Lower leg skin (tissue), 3 donors: ENCODE results near the gene APCDD1.

Experiments
- CTCF ChIP-seq, 3 donors: fragments of 450-650 bp; IDR thresholded peaks; one replicate each; pipeline ENCODE4 v1.5.1; 2016; ENCODE audit warnings: antibody characterized with exemption in 3 of 3, mild to moderate bottlenecking in 3 of 3, moderate library complexity in 2 of 3
- POLR2A ChIP-seq, 2 donors: fragments of 450-650 bp; IDR thresholded peaks; one replicate each; pipeline ENCODE4 v1.6.1; 2016 to 2017; ENCODE audit warnings: antibody characterized with exemption in 2 of 2, mild to moderate bottlenecking in 1 of 2, moderate library complexity in 1 of 2

DNA sequence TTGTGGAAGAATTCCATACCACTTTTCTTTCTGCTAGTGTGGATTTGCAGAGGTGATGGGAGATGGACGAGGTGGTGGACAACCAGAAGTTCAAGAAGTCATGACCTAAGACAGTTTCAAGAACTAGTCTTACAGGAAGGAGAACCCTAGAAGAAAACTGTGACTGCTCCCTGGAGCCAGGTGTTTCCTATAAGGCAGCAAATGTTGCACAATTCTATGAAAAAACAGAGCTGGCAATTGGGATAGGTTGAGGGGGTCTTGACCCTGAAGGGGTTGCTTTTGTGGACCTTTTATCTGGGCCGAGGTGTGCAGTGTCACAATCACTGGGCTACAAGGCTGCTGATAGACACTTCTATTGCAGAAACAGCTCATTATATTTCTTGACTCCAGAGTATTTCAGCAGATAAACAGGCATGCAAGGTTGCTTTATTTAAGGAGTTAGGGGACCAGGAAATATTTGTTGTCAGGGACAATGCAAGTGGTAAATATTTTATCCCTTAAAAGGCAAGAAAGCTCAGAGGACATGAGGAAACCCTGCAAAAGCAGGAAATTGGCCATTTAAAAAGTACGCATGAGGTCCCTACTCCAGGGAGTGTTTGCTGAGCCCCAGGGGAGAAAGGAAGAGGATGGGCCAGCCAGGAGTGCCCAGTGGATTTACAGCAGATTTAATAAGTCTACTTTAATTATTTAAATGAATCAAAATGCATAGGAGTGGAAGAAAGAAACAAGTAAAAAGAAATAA, 22.9 kb downstream of the APCDD1 start:
- TF ChIP-seq CTCF (IDR thresholded peaks at IDR 0.05), result no peak
- no peak for TF ChIP-seq POLR2A (IDR thresholded peaks at IDR 0.05)
